Brain microvascular endothelial cell (primary cell): ENCODE results near the gene UHRF2.

Source experiments
- DNase-seq: peaks from one replicate; pipeline ENCODE4 v3.0.0-alpha.2; 2020
- H3K27ac ChIP-seq: fragments of 250-450 bp; sonication (Bioruptor Pico); 2 replicates; pipeline ENCODE4 v1.5.1; 2020; ENCODE audit warnings: mild to moderate bottlenecking, moderate library complexity
- H3K27me3 ChIP-seq: fragments of 250-450 bp; sonication (Bioruptor Pico); replicated peaks from 2 replicates; pipeline ENCODE4 v1.5.1; 2020; ENCODE audit warnings: mild to moderate bottlenecking
- H3K36me3 ChIP-seq: fragments of 250-450 bp; sonication (Bioruptor Pico); replicated peaks from 2 replicates; pipeline ENCODE4 v1.5.1; 2020; ENCODE audit warnings: mild to moderate bottlenecking
- H3K4me3 ChIP-seq: 2 replicates; pipeline ENCODE4 v1.5.1; 2011; ENCODE audit warnings: low read depth, mild to moderate bottlenecking, control low read depth, low read length, moderate library complexity
- in situ Hi-C: cut with HindIII; loops from 2 replicates; pipeline ENCODE4 v1.10.0; 2017; ENCODE audit warnings: low sequenced_read_pairs, low pct_ligation_motif_present
- TF ChIP-seq, protein P1 (sequence below): IDR thresholded peaks from 2 replicates; pipeline ENCODE4 v1.5.1; 2011; ENCODE audit warnings: low read depth, mild to moderate bottlenecking, moderate library complexity, low read length, control low read depth, inconsistent platforms; ENCODE audit errors: missing control alignments

The UHRF2 gene

GRCh38 chr9:6489099-6489498 is 76.1 kb downstream of the UHRF2 start:
- in situ Hi-C loops: no loop called here
- TF ChIP-seq, protein P1, sequence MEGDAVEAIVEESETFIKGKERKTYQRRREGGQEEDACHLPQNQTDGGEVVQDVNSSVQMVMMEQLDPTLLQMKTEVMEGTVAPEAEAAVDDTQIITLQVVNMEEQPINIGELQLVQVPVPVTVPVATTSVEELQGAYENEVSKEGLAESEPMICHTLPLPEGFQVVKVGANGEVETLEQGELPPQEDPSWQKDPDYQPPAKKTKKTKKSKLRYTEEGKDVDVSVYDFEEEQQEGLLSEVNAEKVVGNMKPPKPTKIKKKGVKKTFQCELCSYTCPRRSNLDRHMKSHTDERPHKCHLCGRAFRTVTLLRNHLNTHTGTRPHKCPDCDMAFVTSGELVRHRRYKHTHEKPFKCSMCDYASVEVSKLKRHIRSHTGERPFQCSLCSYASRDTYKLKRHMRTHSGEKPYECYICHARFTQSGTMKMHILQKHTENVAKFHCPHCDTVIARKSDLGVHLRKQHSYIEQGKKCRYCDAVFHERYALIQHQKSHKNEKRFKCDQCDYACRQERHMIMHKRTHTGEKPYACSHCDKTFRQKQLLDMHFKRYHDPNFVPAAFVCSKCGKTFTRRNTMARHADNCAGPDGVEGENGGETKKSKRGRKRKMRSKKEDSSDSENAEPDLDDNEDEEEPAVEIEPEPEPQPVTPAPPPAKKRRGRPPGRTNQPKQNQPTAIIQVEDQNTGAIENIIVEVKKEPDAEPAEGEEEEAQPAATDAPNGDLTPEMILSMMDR: no peak
- Histone ChIP-seq H3K27me3 (no peaks in the 10 kb centered on the region), H3K36me3 (peaks cover 18% of the 10 kb centered on the region), H3K27ac (no peak overlapping the region), H3K4me3 (no peak overlapping the region)
- no peak for DNase-seq

GRCh38 chr9:6490863-6491262 is 77.9 kb downstream of the UHRF2 start:
- DNase-seq: no peak
- TF ChIP-seq, protein P1: no peak
- Histone ChIP-seq H3K27ac (no peak overlapping the region), H3K27me3 (no peaks in the 10 kb centered on the region), H3K36me3 (peaks cover 19% of the 10 kb centered on the region), H3K4me3 (no peak overlapping the region)
- in situ Hi-C loops: no loop called here

DNA sequence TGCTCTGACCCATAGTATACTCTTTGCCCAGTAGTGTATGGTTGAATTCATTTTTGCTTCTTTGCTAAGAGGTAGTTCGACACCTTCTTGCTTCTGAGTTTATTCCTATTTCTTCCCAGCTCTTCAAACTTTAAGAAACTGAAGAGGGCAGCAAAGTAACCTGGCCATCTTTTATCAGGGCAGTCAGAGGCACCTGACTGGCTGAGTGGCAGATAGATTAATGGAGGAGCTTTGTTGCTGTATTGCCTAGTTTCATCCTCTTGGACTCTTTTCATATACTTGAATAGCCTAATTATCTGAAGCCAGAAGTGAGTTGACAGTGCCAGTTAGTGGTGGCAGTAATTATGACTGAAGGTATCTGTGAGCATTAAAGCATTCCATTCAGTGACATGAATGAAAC is 82.5 kb downstream of the UHRF2 start:
- in situ Hi-C loops: no loop called here
- no peaks in the 10 kb centered on the region for H3K27me3 ChIP-seq
- DNase-seq: no peak
- no peak overlapping the region for H3K27ac ChIP-seq
- TF ChIP-seq, protein P1: no peak
- H3K36me3 ChIP-seq: peaks cover 27% of the 10 kb centered on the region
- H3K4me3 ChIP-seq: no peak overlapping the region

- peak; percentile 33 for DNase-seq
- peak overlapping the region; percentile 33 for H3K27ac ChIP-seq
These were observed 86.0 kb downstream of the UHRF2 start for GRCh38 chr9:6498982-6499381.

GRCh38 chr9:6501526-6502210 is 88.7 kb downstream of the UHRF2 start:
- DNase-seq: no peak
- Histone ChIP-seq H3K27ac (no peak overlapping the region), H3K36me3 (peaks cover 53% of the 10 kb centered on the region), H3K4me3 (no peak overlapping the region), H3K27me3 (no peaks in the 10 kb centered on the region)
- TF ChIP-seq, protein P1: no peak
- in situ Hi-C loops: loop anchor here (25.0 kb wide), 1 partner anchor 89 kb away; the partner anchor contains the start of gene UHRF2

More at GRCh38 chr9:6498982-6499381, 86.0 kb downstream of the UHRF2 start:
- no peaks in the 10 kb centered on the region for H3K27me3 ChIP-seq
- peaks cover 40% of the 10 kb centered on the region for H3K36me3 ChIP-seq
- no peak overlapping the region for H3K4me3 ChIP-seq
- TF ChIP-seq, protein P1: no peak
- in situ Hi-C loops: no loop called here

- peaks cover 51% of the 10 kb centered on the region for H3K36me3 ChIP-seq
- TF ChIP-seq, protein P1: no peak
- H3K27ac ChIP-seq: no peak overlapping the region
- in situ Hi-C loops: loop anchor here (25.0 kb wide), 1 partner anchor 90 kb away; the partner anchor contains the start of gene UHRF2
- no peak for DNase-seq
- no peaks in the 10 kb centered on the region for H3K27me3 ChIP-seq
- H3K4me3 ChIP-seq: no peak overlapping the region
These were observed 89.4 kb downstream of the UHRF2 start for GRCh38 chr9:6502399-6502798.
